Parathyroid adenoma (tissue), 2 donors: ENCODE data around the gene PTPRT.

Source experiments
- H2AFZ ChIP-seq: fragments of 300-600 bp; sonication (generic); one replicate; pipeline ENCODE4 v1.7.0; 2017; ENCODE audit warnings: antibody characterized with exemption, mild to moderate bottlenecking
- H3K27ac ChIP-seq: fragments of 300-600 bp; sonication (generic); one replicate; pipeline ENCODE4 v1.7.0; 2017
- H3K27me3 ChIP-seq: fragments of 300-600 bp; sonication (generic); one replicate; pipeline ENCODE4 v1.7.0; 2017; ENCODE audit warnings: low read length; ENCODE audit not compliant: control insufficient read depth, insufficient read depth
- H3K36me3 ChIP-seq: fragments of 300-600 bp; sonication (generic); one replicate; pipeline ENCODE4 v1.7.0; 2017; ENCODE audit warnings: low read length; ENCODE audit not compliant: control insufficient read depth, insufficient read depth
- H3K4me1 ChIP-seq: fragments of 300-600 bp; sonication (generic); one replicate; pipeline ENCODE4 v1.7.0; 2017; ENCODE audit warnings: control low read depth
- H3K4me2 ChIP-seq: fragments of 300-600 bp; sonication (generic); one replicate; pipeline ENCODE4 v1.7.0; 2017; ENCODE audit warnings: low read length
- H3K4me3 ChIP-seq: fragments of 300-600 bp; sonication (generic); one replicate; pipeline ENCODE4 v1.7.0; 2017; ENCODE audit warnings: low read depth, low read length
- H3K79me2 ChIP-seq: fragments of 300-600 bp; sonication (generic); one replicate; pipeline ENCODE4 v1.7.0; 2017; ENCODE audit warnings: control low read depth
- H3K9ac ChIP-seq: fragments of 300-600 bp; sonication (generic); one replicate; pipeline ENCODE4 v1.7.0; 2017; ENCODE audit warnings: mild to moderate bottlenecking
- H3K9me3 ChIP-seq: fragments of 300-600 bp; sonication (generic); one replicate; pipeline ENCODE4 v1.7.0; 2017; ENCODE audit warnings: low read length; ENCODE audit not compliant: control insufficient read depth
- CTCF ChIP-seq: fragments of 300-600 bp; sonication (generic); IDR thresholded peaks from one replicate; pipeline ENCODE4 v1.7.0; 2017; ENCODE audit warnings: antibody characterized with exemption, mild to moderate bottlenecking
- donor health status: primary hyperparathyroidism.

PTPRT gene

GRCh38 chr20:42864116-42864515 is 325.6 kb downstream of the PTPRT start:
- Histone ChIP-seq H2AFZ (no peak overlapping the region), H3K27ac (no peak overlapping the region), H3K79me2 (no peaks in the 10 kb centered on the region), H3K9ac (no peak overlapping the region), H3K4me1 (peaks cover 9% of the 10 kb centered on the region), H3K4me2 (no peak overlapping the region), H3K4me3 (no peak overlapping the region), H3K27me3 (no peaks in the 10 kb centered on the region), H3K9me3 (no peaks in the 10 kb centered on the region), H3K36me3 (no peaks in the 10 kb centered on the region)
- no peak for TF ChIP-seq CTCF

DNA sequence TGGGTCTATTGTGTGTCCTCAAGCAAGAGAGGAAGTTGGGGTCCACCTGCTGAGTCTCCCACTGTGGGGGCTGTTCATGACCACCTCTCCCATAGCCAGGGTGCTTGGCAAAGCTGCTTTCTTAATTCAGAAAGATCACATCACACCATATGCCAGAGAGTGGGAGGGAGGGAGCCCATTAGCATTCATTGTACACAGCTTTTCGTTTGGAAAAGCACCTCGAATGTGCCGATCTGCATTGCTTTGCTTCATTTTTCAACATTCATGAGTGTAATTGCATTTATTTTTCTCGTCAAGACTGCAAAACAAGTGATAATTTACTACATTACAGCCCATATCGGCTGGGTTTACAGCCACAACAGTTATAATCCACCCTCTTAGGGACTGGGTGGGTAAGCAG is 327.3 kb downstream of the PTPRT start:
- Histone ChIP-seq H3K9me3 (no peaks in the 10 kb centered on the region), H3K27ac (no peak overlapping the region)
- no peak for TF ChIP-seq CTCF

DNA sequence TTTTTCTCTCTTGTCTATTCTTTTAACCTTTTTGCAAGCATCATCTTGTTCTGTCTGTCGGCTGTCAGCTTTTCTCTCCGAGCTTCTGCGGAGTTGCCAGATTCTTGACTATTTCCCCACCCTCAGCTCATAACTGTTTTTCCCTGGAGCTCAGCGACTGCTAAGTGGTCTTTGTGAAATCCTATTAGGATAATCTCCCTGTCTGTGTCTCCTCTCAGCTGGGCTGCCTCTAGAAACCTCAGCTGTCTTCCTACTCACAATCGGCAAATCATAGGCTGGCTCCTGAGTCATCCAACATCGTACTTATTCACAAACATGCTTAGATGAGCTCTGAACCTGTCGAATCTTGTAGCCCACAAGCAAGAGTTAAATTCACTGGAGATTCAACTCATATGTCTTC is 332.3 kb downstream of the PTPRT start:
- Histone ChIP-seq H3K9me3 (no peaks in the 10 kb centered on the region), H3K27me3 (no peaks in the 10 kb centered on the region), H3K9ac (no peak overlapping the region), H2AFZ (peak overlapping the region; percentile 57), H3K4me3 (no peak overlapping the region), H3K27ac (peak overlapping the region; percentile 80), H3K4me1 (peaks cover 36% of the 10 kb centered on the region), H3K4me2 (no peak overlapping the region), H3K79me2 (no peaks in the 10 kb centered on the region), H3K36me3 (no peaks in the 10 kb centered on the region)
- no peak for TF ChIP-seq CTCF

More for the DNA sequence above, 327.3 kb downstream of the PTPRT start:
- Histone ChIP-seq H3K4me1 (peaks cover 22% of the 10 kb centered on the region), H3K79me2 (no peaks in the 10 kb centered on the region), H3K9ac (no peak overlapping the region), H3K36me3 (no peaks in the 10 kb centered on the region), H3K4me2 (no peak overlapping the region), H3K4me3 (no peak overlapping the region), H2AFZ (no peak overlapping the region), H3K27me3 (no peaks in the 10 kb centered on the region)

DNA sequence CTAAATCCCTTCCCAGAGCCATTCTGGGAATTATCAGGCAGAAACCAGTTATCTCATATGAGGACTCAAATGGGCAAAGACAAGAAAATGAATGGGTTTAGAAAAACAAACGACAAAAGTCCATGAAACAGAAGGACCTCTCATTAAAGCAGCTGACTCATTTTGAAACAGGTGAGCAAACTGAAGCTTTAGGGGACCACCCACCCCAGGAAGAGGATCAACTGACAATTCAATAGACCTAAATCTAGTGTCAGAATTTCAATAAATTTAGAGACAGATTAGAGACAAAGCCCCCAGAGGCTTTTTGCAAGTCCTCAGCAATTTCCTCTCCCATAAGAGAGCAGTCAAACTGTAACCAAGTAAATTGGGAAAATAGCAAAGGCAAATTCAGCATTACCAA is 333.8 kb downstream of the PTPRT start:
- H3K9me3 ChIP-seq, result no peaks in the 10 kb centered on the region
- no peak for TF ChIP-seq CTCF
- H3K36me3 ChIP-seq, result no peaks in the 10 kb centered on the region
- no peaks in the 10 kb centered on the region for H3K79me2 ChIP-seq
- no peak overlapping the region for H3K9ac ChIP-seq
- no peaks in the 10 kb centered on the region for H3K27me3 ChIP-seq
- no peak overlapping the region for H3K27ac ChIP-seq
- H3K4me1 ChIP-seq, result peaks cover 28% of the 10 kb centered on the region
- H3K4me2 ChIP-seq, result no peak overlapping the region
- H3K4me3 ChIP-seq, result no peak overlapping the region
- no peak overlapping the region for H2AFZ ChIP-seq

- Histone ChIP-seq H2AFZ (no peak overlapping the region), H3K79me2 (no peaks in the 10 kb centered on the region), H3K4me1 (peaks cover 15% of the 10 kb centered on the region), H3K9me3 (no peaks in the 10 kb centered on the region), H3K9ac (no peak overlapping the region), H3K27ac (no peak overlapping the region), H3K36me3 (no peaks in the 10 kb centered on the region), H3K27me3 (no peaks in the 10 kb centered on the region), H3K4me3 (no peak overlapping the region), H3K4me2 (no peak overlapping the region)
- TF ChIP-seq CTCF, result no peak
Observed at GRCh38 chr20:42852691-42853090, 337.0 kb downstream of the PTPRT start.
